ENCODE results near the gene ACSS2. TPM values are rescaled to one million over a fixed set of nuclear protein-coding genes. Genes with fewer than 3 reads are reported as not detected.

The ACSS2 gene
- total RNA-seq, 2 donors from 2014 or later = 31.7 to 42.0 TPM

Other genes with a start within 250 kb of the ACSS2 start
- 10 to 100 TPM; 17.3 to 23.0 TPM for gene PIGU, start 199.5 kb upstream of the ACSS2 start, total RNA-seq
- 1 to 10 TPM; 4.1 to 9.2 TPM for gene TP53INP2, start 172.3 kb upstream of the ACSS2 start, total RNA-seq
- 10 to 100 TPM; 20.8 to 25.3 TPM for gene NCOA6, start 51.0 kb upstream of the ACSS2 start, total RNA-seq
- 10 to 100 TPM in 1 of 2 donors, 1 to 10 TPM in 1; 7.3 to 21.1 TPM for gene GGT7, start 3.8 kb upstream of the ACSS2 start, total RNA-seq
- gene GSS, start 79.2 kb downstream of the ACSS2 start, total RNA-seq = 10 to 100 TPM; 54.7 to 57.4 TPM
- under 1 TPM; 0.24 to 0.29 TPM for gene MYH7B, start 79.3 kb downstream of the ACSS2 start, total RNA-seq
- gene TRPC4AP, start 216.2 kb downstream of the ACSS2 start, total RNA-seq = 10 to 100 TPM; 34.1 to 54.3 TPM

Measured in activated T-helper 17 cell treated with anti-CD3 and anti-CD28 coated beads, Interleukin-2, amount 50 U/mL, for 72 hours (primary cell).